Esophagus (tissue), 2 donors: Measurements from ENCODE around the gene SPATA6L. TPM values are rescaled to one million over a fixed set of nuclear protein-coding genes. Genes with fewer than 3 reads are reported as not detected.

Experiments
- H3K27ac ChIP-seq, 2 donors: one replicate each; pipeline ENCODE4 v1.5.1; 2013; ENCODE audit warnings: low read depth in 2 of 2, mild to moderate bottlenecking in 2 of 2, inconsistent platforms in 1 of 2, low read length in 1 of 2, moderate library complexity in 1 of 2
- H3K27me3 ChIP-seq, 2 donors: one replicate each; pipeline ENCODE4 v1.6.1; 2013; ENCODE audit warnings: low read length in 2 of 2, control low read depth in 1 of 2, mild to moderate bottlenecking in 1 of 2; ENCODE audit not compliant: insufficient read depth in 2 of 2, control insufficient read depth in 1 of 2
- H3K36me3 ChIP-seq, 2 donors: one replicate each; pipeline ENCODE4 v1.6.1; 2013; ENCODE audit warnings: low read length in 1 of 2; ENCODE audit not compliant: control insufficient read depth in 2 of 2, insufficient read depth in 2 of 2
- H3K4me1 ChIP-seq, 2 donors: one replicate each; pipeline ENCODE4 v1.6.1; 2013; ENCODE audit warnings: low read length in 1 of 2; ENCODE audit not compliant: control insufficient read depth in 2 of 2, insufficient read depth in 2 of 2
- H3K4me3 ChIP-seq, 2 donors: one replicate each; pipeline ENCODE4 v1.5.1; 2013; ENCODE audit warnings: low read length in 2 of 2, mild to moderate bottlenecking in 2 of 2, low read depth in 1 of 2, moderate library complexity in 1 of 2
- H3K9me3 ChIP-seq, 2 donors: one replicate each; pipeline ENCODE4 v1.6.1; 2013; ENCODE audit warnings: mild to moderate bottlenecking in 2 of 2, low read depth in 1 of 2, low read length in 1 of 2, moderate library complexity in 1 of 2; ENCODE audit not compliant: control insufficient read depth in 2 of 2, insufficient read depth in 1 of 2
- WGBS, 2 donors: extraction: QIAGEN DNeasy Blood & Tissue Kit; methylation state at CpG; one replicate each; pipeline ENCODE4 v1.1.7; 2013; 5-methylcytosine and 5-hydroxymethylcytosine counted together
- polyA plus RNA-seq, 2 donors: library from polyadenylated mRNA; stranded (reverse); fragments of 200-250 nt; gene quantifications; one replicate each; pipeline ENCODE4 v1.2.3, GENCODE V29; 2013
- donor health status: healthy with polysubstance abuse.
- donor health status: Bipolar disorder and iron deficiency.

The SPATA6L gene
- polyA plus RNA-seq, 2 donors, result 1.4 to 2.8 TPM

DNA sequence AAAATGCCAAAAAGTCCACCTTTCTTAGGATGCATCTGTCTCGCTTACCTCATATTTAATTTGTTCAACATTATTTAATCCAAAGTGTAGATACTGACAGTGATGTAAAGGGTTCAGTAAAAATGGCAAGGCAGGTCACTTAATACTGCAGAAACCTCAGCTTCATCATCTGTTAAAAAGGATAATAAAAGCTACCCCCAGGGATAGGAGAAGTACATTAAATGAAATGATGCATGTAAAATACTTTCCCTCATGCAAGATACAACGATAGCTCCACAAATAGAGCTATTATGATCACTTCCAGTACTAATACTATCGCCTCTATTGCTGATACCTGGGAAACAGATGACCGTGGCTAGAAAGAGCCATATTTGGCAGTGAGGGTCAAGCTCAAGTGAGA lies 93.1 kb downstream of the SPATA6L start:
- H3K4me1 ChIP-seq, result peaks cover 0 to 3% of the 10 kb centered on the region in 2 donors
- H3K27ac ChIP-seq, result no peak overlapping the region
- no peak overlapping the region for H3K4me3 ChIP-seq
- no peaks in the 10 kb centered on the region for H3K9me3 ChIP-seq
- H3K27me3 ChIP-seq, result no peaks in the 10 kb centered on the region
- H3K36me3 ChIP-seq, result no peaks in the 10 kb centered on the region
- WGBS, 2 donors, result 73 to 84% methylated on average over 4 of the region's 4 CpGs

DNA sequence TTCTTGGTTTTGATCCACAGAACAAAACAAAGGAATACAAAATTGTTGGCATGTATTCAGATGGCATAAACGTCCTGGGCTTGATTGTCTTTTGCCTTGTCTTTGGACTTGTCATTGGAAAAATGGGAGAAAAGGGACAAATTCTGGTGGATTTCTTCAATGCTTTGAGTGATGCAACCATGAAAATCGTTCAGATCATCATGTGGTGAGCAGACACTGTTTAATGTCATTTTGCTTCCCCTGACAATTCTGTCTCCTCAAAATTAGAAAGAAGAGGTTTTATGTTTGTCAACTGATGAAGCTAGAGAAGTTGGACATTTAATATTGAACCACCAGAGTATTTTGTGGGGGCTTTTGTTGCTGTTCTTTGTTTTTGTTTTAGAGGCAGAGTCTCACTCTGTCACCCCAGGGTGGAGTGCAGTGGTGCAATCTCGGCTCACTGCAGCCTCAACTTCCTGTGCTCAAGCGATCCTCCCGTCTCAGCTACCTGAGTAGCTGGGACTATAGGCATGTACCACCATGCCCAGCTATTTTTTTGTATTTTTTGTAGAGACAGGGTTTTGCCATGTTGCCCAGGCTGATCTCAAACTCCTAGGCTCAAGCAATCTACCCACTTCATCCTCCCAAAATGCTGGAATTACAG lies 94.0 kb downstream of the SPATA6L start:
- H3K27me3 ChIP-seq, result no peaks in the 10 kb centered on the region
- H3K9me3 ChIP-seq, result no peaks in the 10 kb centered on the region
- no peaks in the 10 kb centered on the region for H3K36me3 ChIP-seq
- no peak overlapping the region for H3K27ac ChIP-seq
- H3K4me1 ChIP-seq, result peaks cover 0 to 3% of the 10 kb centered on the region in 2 donors
- no peak overlapping the region for H3K4me3 ChIP-seq
- 62 to 67% methylated on average over 5 of the region's 5 CpGs for WGBS, 2 donors

GRCh38 chr9:4569101-4569500 lies 97.2 kb downstream of the SPATA6L start:
- Histone ChIP-seq H3K9me3 (no peaks in the 10 kb centered on the region), H3K36me3 (no peaks in the 10 kb centered on the region), H3K27ac (no peak overlapping the region), H3K27me3 (no peaks in the 10 kb centered on the region), H3K4me3 (no peak overlapping the region), H3K4me1 (no peaks in the 10 kb centered on the region)

GRCh38 chr9:4567601-4568000 lies 98.7 kb downstream of the SPATA6L start:
- no peak overlapping the region for H3K27ac ChIP-seq
- 85 to 86% methylated on average over 8 of the region's 8 CpGs for WGBS, 2 donors
- no peaks in the 10 kb centered on the region for H3K9me3 ChIP-seq
- H3K27me3 ChIP-seq, result no peaks in the 10 kb centered on the region
- H3K4me1 ChIP-seq, result no peaks in the 10 kb centered on the region
- H3K36me3 ChIP-seq, result no peaks in the 10 kb centered on the region
- H3K4me3 ChIP-seq, result no peak overlapping the region

- Histone ChIP-seq H3K36me3 (no peaks in the 10 kb centered on the region), H3K4me1 (no peaks in the 10 kb centered on the region), H3K4me3 (no peak overlapping the region), H3K9me3 (no peaks in the 10 kb centered on the region), H3K27me3 (no peaks in the 10 kb centered on the region), H3K27ac (no peak overlapping the region)
- 85 to 92% methylated on average over 2 of the region's 2 CpGs for WGBS, 2 donors
Measured at GRCh38 chr9:4566806-4567205, 99.5 kb downstream of the SPATA6L start.

- 73 to 80% methylated on average over 2 of the region's 2 CpGs for WGBS, 2 donors
- H3K4me3 ChIP-seq, result no peak overlapping the region
- H3K4me1 ChIP-seq, result no peaks in the 10 kb centered on the region
- no peaks in the 10 kb centered on the region for H3K36me3 ChIP-seq
- H3K27me3 ChIP-seq, result no peaks in the 10 kb centered on the region
- H3K27ac ChIP-seq, result no peak overlapping the region
- no peaks in the 10 kb centered on the region for H3K9me3 ChIP-seq
Measured at GRCh38 chr9:4563105-4563504, 103.2 kb downstream of the SPATA6L start.

DNA sequence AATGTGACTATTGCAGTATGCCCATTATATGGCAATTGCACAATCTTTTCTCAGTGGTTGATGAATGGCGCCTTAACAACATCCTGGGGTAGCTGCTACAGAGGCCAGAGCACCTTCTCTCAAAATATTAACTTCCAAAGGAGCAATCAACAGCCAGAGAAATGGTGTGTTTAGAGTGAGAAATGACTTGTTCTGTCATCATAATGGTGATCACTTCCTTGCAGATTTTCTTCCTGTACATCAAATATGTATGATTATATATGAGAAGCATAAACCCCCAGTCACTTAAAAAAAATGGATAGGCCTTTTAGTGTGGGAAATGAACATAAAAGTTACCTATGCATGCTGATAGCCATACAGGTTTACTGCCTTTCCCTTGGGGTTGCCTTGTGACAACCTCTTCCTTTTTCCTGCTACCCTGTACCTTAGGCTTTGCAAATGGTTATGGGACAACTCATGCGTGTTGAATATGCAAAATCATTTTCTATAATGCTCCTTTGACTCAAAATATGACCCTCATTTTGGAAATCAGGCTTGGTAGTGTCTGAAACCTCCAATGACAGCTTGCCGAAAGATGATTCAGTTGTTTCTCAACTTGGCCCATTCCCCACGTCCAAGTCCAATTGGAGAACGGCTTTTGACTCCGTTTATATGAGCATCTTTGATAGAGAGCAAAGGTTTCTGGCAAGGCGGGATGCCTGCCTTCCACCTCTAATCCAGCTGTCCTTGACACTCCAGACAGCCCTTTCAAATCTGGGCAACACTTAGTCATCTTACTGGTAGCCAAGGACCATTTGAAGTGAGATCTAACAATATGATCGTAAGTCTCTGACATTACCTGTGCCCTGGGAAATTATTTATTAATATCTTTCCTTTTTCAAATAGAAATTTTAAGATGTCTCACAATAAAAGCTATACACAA lies 106.8 kb downstream of the SPATA6L start:
- H3K4me1 ChIP-seq, result no peaks in the 10 kb centered on the region
- no peaks in the 10 kb centered on the region for H3K27me3 ChIP-seq
- no peak overlapping the region for H3K27ac ChIP-seq
- WGBS, 2 donors, result 74 to 77% methylated on average over 8 of the region's 8 CpGs
- no peak overlapping the region for H3K4me3 ChIP-seq
- no peaks in the 10 kb centered on the region for H3K36me3 ChIP-seq
- H3K9me3 ChIP-seq, result no peaks in the 10 kb centered on the region

GRCh38 chr9:4558371-4558998 lies 107.8 kb downstream of the SPATA6L start:
- Histone ChIP-seq H3K36me3 (no peaks in the 10 kb centered on the region), H3K27me3 (no peaks in the 10 kb centered on the region), H3K4me1 (no peaks in the 10 kb centered on the region), H3K27ac (no peak overlapping the region), H3K4me3 (no peak overlapping the region), H3K9me3 (no peaks in the 10 kb centered on the region)
- WGBS, 2 donors, result 78 to 83% methylated on average over 5 of the region's 5 CpGs

DNA sequence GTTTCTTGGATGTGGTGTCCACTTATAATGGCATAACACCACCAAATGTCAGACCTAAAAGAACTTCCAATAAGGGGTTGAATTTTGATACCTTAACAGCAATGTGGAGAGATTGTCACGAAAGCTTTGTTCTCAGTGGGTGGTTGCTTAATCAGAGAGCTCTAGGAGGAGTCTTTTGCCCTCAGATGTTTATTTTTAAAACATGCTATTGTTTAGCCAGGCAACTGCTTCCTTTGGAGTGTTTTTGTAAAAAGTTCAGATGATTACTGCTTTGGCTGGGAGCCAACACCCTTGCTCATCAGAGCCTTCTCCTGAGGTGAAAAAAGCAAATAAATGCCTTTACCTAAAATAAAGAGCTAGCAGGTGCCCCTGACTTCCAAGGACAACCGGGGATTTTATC lies 111.0 kb downstream of the SPATA6L start:
- Histone ChIP-seq H3K27ac (peak overlapping the region in 1 of 2 donors; percentile 3), H3K9me3 (no peaks in the 10 kb centered on the region), H3K4me1 (no peaks in the 10 kb centered on the region), H3K4me3 (no peak overlapping the region), H3K36me3 (no peaks in the 10 kb centered on the region), H3K27me3 (no peaks in the 10 kb centered on the region)
- WGBS, 2 donors, result 44 to 47% methylated on average over 2 of the region's 2 CpGs
